IPS-11a (cell line): ENCODE measurements around the gene RPS3A.
A peak's percentile ranks its signal among the peaks of the same experiment; 100 is the strongest.
"Not testable (repeated sequence)": the region's sequence is repeated elsewhere in the genome, so short reads cannot be mapped to it uniquely, and the experiment has no call there.

ENCODE experiments used
- H3K4me3 ChIP-seq: one replicate; pipeline ENCODE4 v1.5.1; 2013; ENCODE audit warnings: low read depth, low read length, control low read depth

The RPS3A gene

GRCh38 chr4:151099229-151099975 lies at the start of gene RPS3A:
RPS3A (plus strand) TSS chr4:151099628; CDS start chr4:151099653, 25 bp downstream.
- H3K4me3 ChIP-seq: peak within 1 kb of the TSS; percentile 100

GRCh38 chr4:151052785-151053184 lies 46.6 kb upstream of the RPS3A start:
- no peak overlapping the region for H3K4me3 ChIP-seq

- no peak overlapping the region for H3K4me3 ChIP-seq
These were observed 43.9 kb upstream of the RPS3A start for GRCh38 chr4:151055539-151055938.

GRCh38 chr4:151063143-151063542 lies 36.3 kb upstream of the RPS3A start:
- H3K4me3 ChIP-seq: not testable (repeated sequence)

- H3K4me3 ChIP-seq: no peak overlapping the region
These were observed 32.0 kb upstream of the RPS3A start for GRCh38 chr4:151067316-151067970.

GRCh38 chr4:151074416-151074916 lies 25.0 kb upstream of the RPS3A start:
- no peak overlapping the region for H3K4me3 ChIP-seq

- not testable (repeated sequence) for H3K4me3 ChIP-seq
These were observed 21.4 kb upstream of the RPS3A start for GRCh38 chr4:151077978-151078377.

- H3K4me3 ChIP-seq: no peak overlapping the region
These were observed 12.0 kb upstream of the RPS3A start for GRCh38 chr4:151087467-151087866.

GRCh38 chr4:151091047-151091446 lies 8.4 kb upstream of the RPS3A start:
- no peak overlapping the region for H3K4me3 ChIP-seq

GRCh38 chr4:151092488-151092887 lies 6.9 kb upstream of the RPS3A start:
- no peak overlapping the region for H3K4me3 ChIP-seq

GRCh38 chr4:151093203-151093602 lies 6.2 kb upstream of the RPS3A start:
- H3K4me3 ChIP-seq: no peak overlapping the region

- H3K4me3 ChIP-seq: no peak overlapping the region
These were observed 5.1 kb upstream of the RPS3A start for GRCh38 chr4:151094290-151094751.

- no peak overlapping the region for H3K4me3 ChIP-seq
These were observed 4.3 kb upstream of the RPS3A start for GRCh38 chr4:151095142-151095541.

- no peak overlapping the region for H3K4me3 ChIP-seq
These were observed 1.7 kb upstream of the RPS3A start for GRCh38 chr4:151097759-151098158.

- peak overlapping the region; percentile 100 for H3K4me3 ChIP-seq
These were observed 524 bp upstream of the RPS3A start for GRCh38 chr4:151098979-151099228.

GRCh38 chr4:151099976-151100417 lies 569 bp downstream of the RPS3A start:
- peak overlapping the region; percentile 100 for H3K4me3 ChIP-seq

- peak overlapping the region; percentile 100 for H3K4me3 ChIP-seq
These were observed 1.1 kb downstream of the RPS3A start for GRCh38 chr4:151100531-151100930.

GRCh38 chr4:151103758-151104157 lies 4.3 kb downstream of the RPS3A start:
- H3K4me3 ChIP-seq: no peak overlapping the region

GRCh38 chr4:151104621-151105020 lies 5.2 kb downstream of the RPS3A start:
- H3K4me3 ChIP-seq: no peak overlapping the region

GRCh38 chr4:151105454-151106032 lies 6.1 kb downstream of the RPS3A start:
- H3K4me3 ChIP-seq: no peak overlapping the region

- H3K4me3 ChIP-seq: no peak overlapping the region
These were observed 7.6 kb downstream of the RPS3A start for GRCh38 chr4:151107063-151107462.

- no peak overlapping the region for H3K4me3 ChIP-seq
These were observed 10.8 kb downstream of the RPS3A start for GRCh38 chr4:151110236-151110635.
